Measurements from ENCODE around the gene OTOS. TPM values are rescaled to one million over a fixed set of nuclear protein-coding genes. Genes with fewer than 3 reads are reported as not detected.

Gene OTOS
- total RNA-seq, 1 experiment from 2014 or later, result not detected

- H3K27me3 ChIP-seq (ENCODE audit: control insufficient read depth, insufficient read depth, low read length), result peaks cover 17% of the 10 kb centered on the region
- no TSS peak for BruUV-seq (replicated peaks)
- DNase-seq (ENCODE audit: low read depth, low spot score), result no peak
- intact Hi-C loops (cut with micrococcal nuclease; ENCODE audit: unreplicated experiment), result no loop called here
- no peak for TF ChIP-seq SIN3A (IDR thresholded peaks at IDR 0.05; ENCODE audit: borderline replicate concordance, insufficient read depth, low read depth, low read length)
- no peak for TF ChIP-seq TCF7L2 (IDR thresholded peaks at IDR 0.05; ENCODE audit: low read depth, low read length)
- H3K36me3 ChIP-seq (ENCODE audit: control insufficient read depth, insufficient read depth, low read length), result no peaks in the 10 kb centered on the region
- in situ Hi-C loops (cut with HindIII; ENCODE audit: low pct_unique_long_range_greater_than_20kb, low sequenced_read_pairs), result no loop called here
- no peaks in the 10 kb centered on the region for H3K4me1 ChIP-seq (ENCODE audit: control insufficient read depth, insufficient read depth, low read length)
- no peak overlapping the region for H3K4me3 ChIP-seq (ENCODE audit: low read depth in 2 of 2, low read length in 2 of 2)
- POLR2A ChIA-PET, result no interaction called here
- H3K27ac ChIP-seq (ENCODE audit: low read length), result no peak overlapping the region
- no peaks in the 10 kb centered on the region for H3K9me3 ChIP-seq (ENCODE audit: control insufficient read depth, insufficient read depth, low read depth, low read length)
- no peak for ATAC-seq
- CTCF ChIA-PET, result no interaction called here
Measured at GRCh38 chr2:240187989-240188590, 47.6 kb upstream of the OTOS start.

GRCh38 chr2:240186191-240186725 lies 45.8 kb upstream of the OTOS start:
- ATAC-seq, result no peak
- Histone ChIP-seq H3K27me3 (ENCODE audit: control insufficient read depth, insufficient read depth, low read length) (peaks cover 12% of the 10 kb centered on the region), H3K9me3 (ENCODE audit: control insufficient read depth, insufficient read depth, low read depth, low read length) (no peaks in the 10 kb centered on the region), H3K4me3 (ENCODE audit: low read depth in 2 of 2, low read length in 2 of 2) (no peak overlapping the region), H3K27ac (ENCODE audit: low read length) (no peak overlapping the region), H3K4me1 (ENCODE audit: control insufficient read depth, insufficient read depth, low read length) (no peaks in the 10 kb centered on the region), H3K36me3 (ENCODE audit: control insufficient read depth, insufficient read depth, low read length) (no peaks in the 10 kb centered on the region)
- no TSS peak for BruUV-seq (replicated peaks)
- intact Hi-C loops (cut with micrococcal nuclease; ENCODE audit: unreplicated experiment) (no loop called here), in situ Hi-C loops (cut with HindIII; ENCODE audit: low pct_unique_long_range_greater_than_20kb, low sequenced_read_pairs) (no loop called here)
- ChIA-PET POLR2A (no interaction called here), CTCF (no interaction called here)
- no peak for DNase-seq (ENCODE audit: low read depth, low spot score)
- TF ChIP-seq POLR2AphosphoS5 (IDR thresholded peaks at IDR 0.05; ENCODE audit: low read depth, low read length), result no peak
- TF ChIP-seq CTCF (IDR thresholded peaks at IDR 0.05), result no peak
- TF ChIP-seq TCF7L2 (IDR thresholded peaks at IDR 0.05; ENCODE audit: low read depth, low read length), result no peak
- no peak for TF ChIP-seq SIN3A (IDR thresholded peaks at IDR 0.05; ENCODE audit: borderline replicate concordance, insufficient read depth, low read depth, low read length)
- no peak for TF ChIP-seq REST (IDR thresholded peaks at IDR 0.05; ENCODE audit: insufficient read depth in 1 of 2, low read depth in 2 of 2, low read length in 1 of 2)

- intact Hi-C loops (cut with micrococcal nuclease; ENCODE audit: unreplicated experiment), result no loop called here
- H3K9me3 ChIP-seq (ENCODE audit: control insufficient read depth, insufficient read depth, low read depth, low read length), result no peaks in the 10 kb centered on the region
- H3K4me1 ChIP-seq (ENCODE audit: control insufficient read depth, insufficient read depth, low read length), result no peaks in the 10 kb centered on the region
- ChIA-PET CTCF (no interaction called here), POLR2A (no interaction called here)
- no peak for DNase-seq (ENCODE audit: low read depth, low spot score)
- no peak for ATAC-seq
- H3K27ac ChIP-seq (ENCODE audit: low read length), result no peak overlapping the region
- H3K36me3 ChIP-seq (ENCODE audit: control insufficient read depth, insufficient read depth, low read length), result no peaks in the 10 kb centered on the region
- H3K4me3 ChIP-seq (ENCODE audit: low read depth in 2 of 2, low read length in 2 of 2), result no peak overlapping the region
- peaks cover 16% of the 10 kb centered on the region for H3K27me3 ChIP-seq (ENCODE audit: control insufficient read depth, insufficient read depth, low read length)
- in situ Hi-C loops (cut with HindIII; ENCODE audit: low pct_unique_long_range_greater_than_20kb, low sequenced_read_pairs), result no loop called here
- TF ChIP-seq CTCF (IDR thresholded peaks at IDR 0.05) (no peak), POLR2AphosphoS5 (IDR thresholded peaks at IDR 0.05; ENCODE audit: low read depth, low read length) (no peak), SIN3A (IDR thresholded peaks at IDR 0.05; ENCODE audit: borderline replicate concordance, insufficient read depth, low read depth, low read length) (no peak), REST (IDR thresholded peaks at IDR 0.05; ENCODE audit: insufficient read depth in 1 of 2, low read depth in 2 of 2, low read length in 1 of 2) (no peak), TCF7L2 (IDR thresholded peaks at IDR 0.05; ENCODE audit: low read depth, low read length) (no peak)
- no TSS peak for BruUV-seq (replicated peaks)
Measured at GRCh38 chr2:240184656-240185055, 44.2 kb upstream of the OTOS start.
